K562 (cell line): ENCODE results near the gene PET117. TPM values are rescaled to one million over a fixed set of nuclear protein-coding genes. Genes with fewer than 3 reads are reported as not detected.

Experiments
- CHD4 ChIP-seq: fragments of 200-600 bp; sonication (generic); IDR thresholded peaks from 3 replicates; pipeline ENCODE4 v1.6.1; 2012; ENCODE audit warnings: low read depth, mild to moderate bottlenecking, mixed read lengths, low read length, inconsistent platforms; ENCODE audit not compliant: insufficient read depth, insufficient replicate concordance, poor library complexity, severe bottlenecking
- MNT ChIP-seq, 2 experiments: fragments of 450-650 bp; conservative IDR thresholded peaks; 2 replicates each; pipeline ENCODE4 v1.6.1; 2017; ENCODE audit warnings: mild to moderate bottlenecking in 2 of 2, moderate library complexity in 2 of 2
- MYBL2 ChIP-seq, 2 experiments: fragments of 450-650 bp in 1 of 2; sonication (generic) in 1 of 2; formaldehyde crosslinking in 1 of 2; IDR thresholded peaks; 2 replicates each; pipeline versions ENCODE4 v1.6.1 to v1.8.1; 2017 to 2022; ENCODE audit warnings: borderline replicate concordance in 1 of 2, inconsistent platforms in 1 of 2, low read depth in 1 of 2, mild to moderate bottlenecking in 1 of 2, missing genetic modification reagents in 1 of 2, moderate library complexity in 1 of 2
- PREB ChIP-seq: sonication (generic); formaldehyde crosslinking; IDR thresholded peaks from 2 replicates; pipeline ENCODE4 v1.8.1; 2023; ENCODE audit warnings: mild to moderate bottlenecking, missing genetic modification reagents
- PYGO2 ChIP-seq: fragments of 450-650 bp; IDR thresholded peaks from 2 replicates; pipeline ENCODE4 v1.6.1; 2016; ENCODE audit warnings: mild to moderate bottlenecking, missing genetic modification characterization, moderate library complexity, missing compliant biosample characterization
- STAG1 ChIP-seq: sonication (generic); formaldehyde crosslinking; IDR thresholded peaks from 2 replicates; pipeline ENCODE4 v1.5.0; 2020; ENCODE audit warnings: missing genetic modification reagents, borderline replicate concordance
- SUPT5H ChIP-seq: fragments of 450-650 bp; IDR thresholded peaks from 2 replicates; pipeline ENCODE4 v1.6.1; 2016
- ZFX ChIP-seq: sonication (generic); formaldehyde crosslinking; IDR thresholded peaks from 2 replicates; pipeline ENCODE4 v1.8.0; 2022; ENCODE audit warnings: mild to moderate bottlenecking, missing genetic modification reagents, moderate library complexity
- ZNF280B ChIP-seq: fragments of 250-450 bp; sonication (Bioruptor Pico); IDR thresholded peaks from 2 replicates; pipeline ENCODE4 v1.5.1; 2021; ENCODE audit warnings: mild to moderate bottlenecking
- ZNF408 ChIP-seq: fragments of 250-450 bp; sonication (Bioruptor Pico); IDR thresholded peaks from 2 replicates; pipeline ENCODE4 v1.4.0; 2020; ENCODE audit warnings: low read depth, mild to moderate bottlenecking, moderate library complexity
- polyA plus RNA-seq, 8 experiments: library from polyadenylated mRNA; depleted of rRNA in 4 of 8; stranded (reverse) in 5 of 8; unstranded in 3 of 8; fragments of >200 nt; fragmentation: Nextera tagmentation in 2 of 8; fragmentation: Illumina TruSeq in 1 of 8; extraction: Ambion mirVana in 2 of 8; extraction: Trizol in 1 of 8; gene quantifications; 2 replicates each; pipeline versions ENCODE4 v1.2.1 to v1.2.3, GENCODE V29; 2011 to 2014; ENCODE audit warnings: inconsistent platforms in 1 of 8, missing spikeins in 1 of 8
- total RNA-seq, 7 experiments: library from RNA; depleted of rRNA in 6 of 7; stranded (reverse); fragments of >200 nt in 6 of 7; fragmentation: Illumina TruSeq in 2 of 7; extraction: Trizol in 2 of 7; gene quantifications; 2 replicates each; pipeline versions ENCODE4 v1.2.1 to v1.2.3, GENCODE V29; 2011 to 2021; ENCODE audit warnings: low replicate concordance in 1 of 7
- TF ChIP-seq, protein P1 (sequence below): fragments of 450-650 bp; IDR thresholded peaks from 2 replicates; pipeline ENCODE4 v1.6.1; 2014; ENCODE audit warnings: low read depth, mild to moderate bottlenecking, moderate library complexity, borderline replicate concordance
- TF ChIP-seq, protein P2 (sequence below): fragments of 450-650 bp; conservative IDR thresholded peaks from 2 replicates; pipeline ENCODE4 v1.6.1; 2016; ENCODE audit warnings: missing genetic modification characterization, low read depth, mild to moderate bottlenecking, control low read depth, missing compliant biosample characterization
- TF ChIP-seq, protein P3 (sequence below): fragments of 150-350 bp; IDR thresholded peaks from 2 replicates; pipeline ENCODE4 v1.6.1; 2014; ENCODE audit warnings: low read depth, mild to moderate bottlenecking, low read length, borderline replicate concordance

Gene PET117
- total and polyA plus RNA-seq, 9 of the 15 experiments (the other 6 are each of a cell fraction or from before 2014, with no cell fraction given): 7.1 to 18.2 (median 12.4) TPM

- TF ChIP-seq STAG1 (CRISPR knock-in tag): 0 out of 2 replicates have a peak, but pooled peaks have one; percentile 21
- TF ChIP-seq ZFX (CRISPR knock-in tag): peak; percentile 92
- TF ChIP-seq MYBL2 (IDR thresholded peaks at IDR 0.05; ENCODE audit: low read depth): no peak
- TF ChIP-seq MYBL2 (CRISPR knock-in tag; IDR thresholded peaks at IDR 0.05; ENCODE audit: borderline replicate concordance): no peak
- TF ChIP-seq, protein P1, sequence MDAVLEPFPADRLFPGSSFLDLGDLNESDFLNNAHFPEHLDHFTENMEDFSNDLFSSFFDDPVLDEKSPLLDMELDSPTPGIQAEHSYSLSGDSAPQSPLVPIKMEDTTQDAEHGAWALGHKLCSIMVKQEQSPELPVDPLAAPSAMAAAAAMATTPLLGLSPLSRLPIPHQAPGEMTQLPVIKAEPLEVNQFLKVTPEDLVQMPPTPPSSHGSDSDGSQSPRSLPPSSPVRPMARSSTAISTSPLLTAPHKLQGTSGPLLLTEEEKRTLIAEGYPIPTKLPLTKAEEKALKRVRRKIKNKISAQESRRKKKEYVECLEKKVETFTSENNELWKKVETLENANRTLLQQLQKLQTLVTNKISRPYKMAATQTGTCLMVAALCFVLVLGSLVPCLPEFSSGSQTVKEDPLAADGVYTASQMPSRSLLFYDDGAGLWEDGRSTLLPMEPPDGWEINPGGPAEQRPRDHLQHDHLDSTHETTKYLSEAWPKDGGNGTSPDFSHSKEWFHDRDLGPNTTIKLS: peak; percentile 53; the same call in 1 of the 2 replicates
- TF ChIP-seq ZNF280B (CRISPR knock-in tag): no peak
- TF ChIP-seq PYGO2: no peak
- peak; percentile 93 to 96 for TF ChIP-seq MNT (conservative IDR thresholded peaks at IDR 0.05)
- TF ChIP-seq, protein P2, sequence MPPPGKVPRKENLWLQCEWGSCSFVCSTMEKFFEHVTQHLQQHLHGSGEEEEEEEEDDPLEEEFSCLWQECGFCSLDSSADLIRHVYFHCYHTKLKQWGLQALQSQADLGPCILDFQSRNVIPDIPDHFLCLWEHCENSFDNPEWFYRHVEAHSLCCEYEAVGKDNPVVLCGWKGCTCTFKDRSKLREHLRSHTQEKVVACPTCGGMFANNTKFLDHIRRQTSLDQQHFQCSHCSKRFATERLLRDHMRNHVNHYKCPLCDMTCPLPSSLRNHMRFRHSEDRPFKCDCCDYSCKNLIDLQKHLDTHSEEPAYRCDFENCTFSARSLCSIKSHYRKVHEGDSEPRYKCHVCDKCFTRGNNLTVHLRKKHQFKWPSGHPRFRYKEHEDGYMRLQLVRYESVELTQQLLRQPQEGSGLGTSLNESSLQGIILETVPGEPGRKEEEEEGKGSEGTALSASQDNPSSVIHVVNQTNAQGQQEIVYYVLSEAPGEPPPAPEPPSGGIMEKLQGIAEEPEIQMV (tag): no peak
- no peak for TF ChIP-seq ZNF408 (CRISPR knock-in tag)
- TF ChIP-seq SUPT5H: peak; percentile 68
- TF ChIP-seq PREB (CRISPR knock-in tag): no peak
- TF ChIP-seq CHD4: no peak
- TF ChIP-seq, protein P3, sequence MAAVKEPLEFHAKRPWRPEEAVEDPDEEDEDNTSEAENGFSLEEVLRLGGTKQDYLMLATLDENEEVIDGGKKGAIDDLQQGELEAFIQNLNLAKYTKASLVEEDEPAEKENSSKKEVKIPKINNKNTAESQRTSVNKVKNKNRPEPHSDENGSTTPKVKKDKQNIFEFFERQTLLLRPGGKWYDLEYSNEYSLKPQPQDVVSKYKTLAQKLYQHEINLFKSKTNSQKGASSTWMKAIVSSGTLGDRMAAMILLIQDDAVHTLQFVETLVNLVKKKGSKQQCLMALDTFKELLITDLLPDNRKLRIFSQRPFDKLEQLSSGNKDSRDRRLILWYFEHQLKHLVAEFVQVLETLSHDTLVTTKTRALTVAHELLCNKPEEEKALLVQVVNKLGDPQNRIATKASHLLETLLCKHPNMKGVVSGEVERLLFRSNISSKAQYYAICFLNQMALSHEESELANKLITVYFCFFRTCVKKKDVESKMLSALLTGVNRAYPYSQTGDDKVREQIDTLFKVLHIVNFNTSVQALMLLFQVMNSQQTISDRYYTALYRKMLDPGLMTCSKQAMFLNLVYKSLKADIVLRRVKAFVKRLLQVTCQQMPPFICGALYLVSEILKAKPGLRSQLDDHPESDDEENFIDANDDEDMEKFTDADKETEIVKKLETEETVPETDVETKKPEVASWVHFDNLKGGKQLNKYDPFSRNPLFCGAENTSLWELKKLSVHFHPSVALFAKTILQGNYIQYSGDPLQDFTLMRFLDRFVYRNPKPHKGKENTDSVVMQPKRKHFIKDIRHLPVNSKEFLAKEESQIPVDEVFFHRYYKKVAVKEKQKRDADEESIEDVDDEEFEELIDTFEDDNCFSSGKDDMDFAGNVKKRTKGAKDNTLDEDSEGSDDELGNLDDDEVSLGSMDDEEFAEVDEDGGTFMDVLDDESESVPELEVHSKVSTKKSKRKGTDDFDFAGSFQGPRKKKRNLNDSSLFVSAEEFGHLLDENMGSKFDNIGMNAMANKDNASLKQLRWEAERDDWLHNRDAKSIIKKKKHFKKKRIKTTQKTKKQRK: no peak
Measured at GRCh38 chr20:18137412-18138265, at the start of gene PET117, which contains the start of gene KAT14 (continued).
